HuH-7.5 (cell line): ENCODE measurements around the gene BCORL1.

Experiments
- DNase-seq: peaks from one replicate; pipeline ENCODE4 v3.0.0; 2011; ENCODE audit warnings: low spot score

BCORL1 gene

DNA sequence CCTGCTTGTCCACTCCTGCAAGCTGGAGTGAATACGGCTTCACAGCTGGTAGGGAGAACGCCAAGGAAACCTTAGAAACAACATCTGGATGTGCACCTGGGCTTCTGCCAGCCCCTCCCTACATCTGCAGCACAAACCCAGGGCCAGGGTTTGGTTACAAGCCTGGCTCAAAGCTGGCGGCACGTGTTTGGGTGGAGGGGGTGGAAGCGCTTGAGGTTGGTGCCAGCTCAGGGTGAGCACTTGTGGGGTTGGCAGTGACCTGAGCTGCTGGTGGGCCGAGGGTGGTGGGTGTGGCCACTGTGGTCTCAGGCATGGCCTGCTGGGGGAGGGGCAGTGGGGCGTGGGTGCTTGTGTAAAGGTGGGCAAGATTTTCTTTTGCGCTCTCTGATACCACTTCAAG lies 112.3 kb downstream of the BCORL1 start:
- no peak for DNase-seq

DNA sequence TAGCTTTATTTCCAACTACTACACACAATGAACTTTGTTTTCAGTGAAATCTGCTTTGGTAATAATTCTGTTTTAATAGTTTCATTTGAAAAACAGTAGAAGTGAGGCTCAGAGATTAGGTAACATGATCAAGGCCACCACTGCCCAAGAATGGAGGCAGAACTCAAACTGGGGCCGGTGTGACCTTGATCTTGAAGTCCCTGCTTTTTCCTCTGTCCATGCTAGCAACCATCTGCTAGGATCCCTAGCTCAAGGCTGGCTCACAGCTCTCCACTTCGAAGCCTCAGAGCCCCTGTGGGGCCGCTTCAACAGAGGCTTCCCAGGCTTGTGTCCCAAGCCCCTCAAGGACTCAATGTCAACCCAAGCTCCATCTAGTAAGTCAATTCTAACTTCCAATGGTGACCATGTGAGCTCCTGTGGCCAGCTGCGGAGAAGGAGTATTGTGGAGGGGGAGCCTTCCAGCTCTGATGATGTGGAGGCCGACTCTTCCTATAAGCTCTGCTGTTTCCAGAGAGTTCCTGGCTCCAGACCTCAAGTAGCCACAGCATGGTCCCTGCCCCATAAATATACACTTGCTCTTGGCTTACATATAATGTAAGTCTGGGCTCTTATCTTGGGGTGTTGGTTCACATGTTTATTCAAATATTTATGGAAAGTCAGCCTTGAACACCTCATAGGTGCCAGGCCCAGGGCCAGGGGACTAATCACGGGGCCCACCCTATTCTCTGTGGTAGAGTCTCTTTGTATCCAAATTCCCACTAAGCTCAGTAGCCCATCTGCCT lies 113.0 kb downstream of the BCORL1 start:
- DNase-seq, result no peak

DNA sequence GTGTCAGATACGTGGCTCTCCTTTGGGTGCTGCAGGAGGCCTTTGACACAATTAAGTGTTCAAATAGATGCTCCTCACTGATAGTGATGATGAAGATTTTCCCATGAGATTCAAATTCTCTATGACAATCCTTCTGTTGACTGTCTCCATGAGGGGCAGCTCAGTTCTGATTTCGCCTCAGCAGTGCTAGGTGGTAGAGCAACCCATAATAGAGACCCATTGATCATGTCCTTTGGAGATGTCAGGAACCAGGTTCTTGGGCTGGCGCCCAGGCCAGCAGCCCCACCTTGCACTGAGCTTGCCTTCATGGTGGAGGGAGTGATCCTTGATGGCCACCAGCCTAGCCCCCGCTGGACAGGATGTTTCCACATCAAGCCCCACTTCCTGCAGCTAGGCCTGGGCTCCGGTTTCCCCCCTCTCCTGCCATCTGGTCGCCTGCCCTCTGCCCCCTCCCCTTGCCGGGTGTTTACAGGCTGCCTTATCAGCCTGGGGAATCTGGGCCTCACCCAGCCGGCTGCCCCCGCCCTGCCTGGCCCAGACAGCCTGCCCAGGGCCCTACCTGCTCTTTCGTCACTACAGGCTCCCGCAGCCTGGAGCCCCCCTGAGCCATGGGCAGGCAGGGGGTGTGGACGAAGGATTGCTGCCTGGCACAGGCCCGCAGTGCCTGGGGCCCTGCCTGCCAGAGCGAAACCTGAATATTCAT lies 115.2 kb downstream of the BCORL1 start:
- DNase-seq, result peak; percentile 32

DNA sequence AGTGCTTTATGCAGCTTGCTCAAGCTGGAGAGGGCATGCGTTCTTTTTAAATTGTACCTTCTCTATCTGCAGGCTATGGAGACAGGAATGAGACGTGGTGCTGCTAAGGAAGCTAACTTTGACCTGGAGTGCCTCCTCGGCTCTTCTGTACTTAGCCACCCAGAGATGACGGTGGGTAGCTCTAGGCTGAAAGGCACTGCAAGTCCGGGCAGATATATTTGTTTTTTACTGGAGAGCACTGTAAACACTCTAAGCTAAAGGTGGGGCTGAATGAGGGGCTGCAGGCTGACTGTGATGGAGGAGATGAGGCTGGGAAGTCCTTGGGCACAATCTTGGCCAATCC lies 115.7 kb downstream of the BCORL1 start:
- DNase-seq, result no peak

DNA sequence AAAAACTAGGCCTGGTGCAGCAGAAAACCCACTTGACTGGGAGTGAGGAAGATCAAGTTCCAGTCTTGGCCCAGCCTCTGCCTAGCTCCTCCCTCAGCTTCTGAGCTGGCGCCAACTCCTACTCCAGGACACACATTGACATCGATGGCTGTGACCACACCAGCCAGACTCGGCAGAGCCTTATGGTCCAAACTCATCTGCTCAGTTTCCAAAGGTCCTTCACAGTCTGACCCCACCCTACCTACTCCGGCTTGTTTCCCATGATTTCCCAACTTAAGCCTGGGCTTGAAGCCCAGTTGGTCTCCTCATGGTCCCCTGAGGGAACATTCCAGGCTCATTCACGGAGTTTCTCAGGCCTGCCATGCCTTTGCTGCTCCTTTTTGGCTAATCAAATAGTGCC lies 117.7 kb downstream of the BCORL1 start:
- no peak for DNase-seq

DNA sequence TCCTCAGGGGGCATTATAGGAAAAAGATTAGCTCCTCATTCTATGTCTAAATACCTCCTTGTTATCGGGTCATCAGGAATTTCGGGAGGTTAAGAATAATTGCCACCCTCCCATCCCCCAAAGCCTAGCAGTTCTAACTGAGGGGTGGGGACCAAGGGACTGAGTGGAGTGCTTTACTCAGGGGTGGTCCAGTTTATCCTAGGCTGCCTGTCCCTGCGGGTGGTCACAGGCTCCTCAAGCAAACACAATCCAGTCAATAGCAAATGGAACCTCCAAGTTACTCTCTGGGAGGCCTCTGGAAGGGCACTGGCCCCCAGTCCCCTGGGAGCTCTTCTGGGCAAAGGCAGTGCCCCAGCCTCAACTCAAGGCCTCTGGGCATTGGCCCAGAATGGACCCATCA lies 121.2 kb downstream of the BCORL1 start:
- no peak for DNase-seq

DNA sequence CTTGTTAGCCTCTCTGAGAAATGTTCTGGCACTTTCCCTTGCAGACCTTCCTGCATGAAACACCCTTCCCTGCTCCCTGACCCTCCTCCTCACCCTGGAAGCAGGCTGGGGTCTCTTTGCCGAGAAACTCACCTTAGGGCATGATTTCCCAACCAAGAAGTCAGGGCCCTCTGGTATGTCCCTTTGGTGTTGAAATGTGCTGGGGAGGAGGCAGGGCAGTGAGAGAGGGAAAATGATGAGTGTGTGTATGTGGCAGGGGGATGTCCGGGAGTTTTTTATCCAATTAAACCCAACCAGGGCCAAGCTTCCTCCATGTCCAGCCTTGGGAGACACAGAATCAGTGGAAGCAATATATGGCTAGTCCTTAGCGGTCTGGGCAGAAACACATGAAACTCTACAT lies 122.8 kb downstream of the BCORL1 start:
- DNase-seq, result no peak

DNA sequence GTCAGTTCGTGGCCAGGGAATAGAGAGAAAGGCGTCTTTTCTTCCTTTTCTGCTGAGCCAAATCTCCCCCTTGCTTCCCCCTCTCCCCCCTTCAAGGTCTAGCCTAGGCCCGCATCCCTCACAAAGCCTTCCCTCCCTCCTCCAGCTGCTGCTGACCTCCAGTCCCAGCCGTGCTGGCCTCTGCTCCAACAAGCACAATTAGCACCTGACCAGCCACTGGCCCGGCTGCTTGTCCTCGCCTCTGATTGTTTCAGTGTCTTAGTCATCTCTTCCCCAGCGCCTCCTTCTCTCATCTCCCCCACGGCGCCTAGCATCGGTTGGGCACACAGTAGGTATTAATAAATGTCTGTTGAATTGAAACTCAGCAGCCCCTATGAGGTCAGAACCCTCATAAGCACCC lies 123.6 kb downstream of the BCORL1 start:
- no peak for DNase-seq
